SK-N-SH (cell line): ENCODE data around the gene HDAC4. TPM values are rescaled to one million over a fixed set of nuclear protein-coding genes. Genes with fewer than 3 reads are reported as not detected.

Experiments
- CTCF ChIA-PET: fragments of 300-600, 350-600 bp; formaldehyde crosslinking; extraction: SDS; loops from one replicate; lab custom pipeline; 2021; lab: Yijun Ruan, JAX
- POLR2A ChIA-PET: fragments of 350-600 bp; sonication (Branson Sonifier 250); formaldehyde crosslinking; extraction: SDS; loops from one replicate; lab custom pipeline; 2020; ENCODE audit warnings: antibody characterized with exemption, inconsistent platforms; lab: Yijun Ruan, JAX
- DNase-seq: peaks from one replicate; pipeline ENCODE4 v3.0.0; 2012
- H2AFZ ChIP-seq: fragments of 200-600 bp; sonication (generic); 2 replicates; pipeline ENCODE4 v1.8.1; 2016; ENCODE audit warnings: antibody characterized with exemption, mild to moderate bottlenecking, low read depth
- H3F3A ChIP-seq: fragments of 200-600 bp; sonication (generic); replicated peaks from 2 replicates; pipeline ENCODE3; 2016; ENCODE audit warnings: antibody characterized with exemption, mild to moderate bottlenecking; ENCODE audit not compliant: insufficient read depth
- H3K27ac ChIP-seq, 2 experiments: fragments of 200-500 bp in 1 of 2; fragments of 200-600 bp in 1 of 2; sonication (Bioruptor generic) in 1 of 2; sonication (generic), shearing (Covaris generic) in 1 of 2; 2 replicates each; pipeline versions ENCODE4 v1.5.1 to v1.6.1; 2014 to 2016; ENCODE audit warnings: low read depth in 2 of 2, inconsistent platforms in 1 of 2, low read length in 1 of 2, mild to moderate bottlenecking in 1 of 2, mixed read lengths in 1 of 2
- H3K27me3 ChIP-seq: fragments of 200-600 bp; sonication (generic), shearing (Covaris generic); 2 replicates; pipeline ENCODE4 v1.6.1; 2016; ENCODE audit warnings: mixed run types; ENCODE audit not compliant: insufficient read depth
- H3K36me3 ChIP-seq, 2 experiments: fragments of 200-500 bp in 1 of 2; fragments of 200-600 bp in 1 of 2; sonication (Bioruptor generic) in 1 of 2; sonication (generic) in 1 of 2; replicated peaks in 1 of 2; 2 replicates each; pipeline versions ENCODE3 to v1.5.1; 2014 to 2016; ENCODE audit warnings: low read length in 1 of 2, mild to moderate bottlenecking in 1 of 2; ENCODE audit not compliant: insufficient read depth in 2 of 2, control insufficient read depth in 1 of 2
- H3K4me1 ChIP-seq, 2 experiments: fragments of 200-500 bp in 1 of 2; fragments of 200-600 bp in 1 of 2; sonication (Bioruptor generic) in 1 of 2; sonication (generic), shearing (Covaris generic) in 1 of 2; 2 replicates each; pipeline versions ENCODE4 v1.5.1 to v1.6.1; 2014 to 2016; ENCODE audit warnings: low read depth in 1 of 2, low read length in 1 of 2, mixed run types in 1 of 2; ENCODE audit not compliant: insufficient read depth in 2 of 2, control insufficient read depth in 1 of 2
- H3K4me2 ChIP-seq: fragments of 200-600 bp; sonication (generic), shearing (Covaris generic); 2 replicates; pipeline ENCODE4 v1.6.1; 2017; ENCODE audit warnings: mixed run types
- H3K4me3 ChIP-seq, 2 experiments: fragments of 200-500 bp in 1 of 2; fragments of 200-600 bp in 1 of 2; sonication (Bioruptor generic) in 1 of 2; sonication (generic), shearing (Covaris generic) in 1 of 2; 2 replicates each; pipeline versions ENCODE4 v1.5.1 to v1.8.1; 2014 to 2016; ENCODE audit warnings: low read depth in 2 of 2, inconsistent platforms in 1 of 2, low read length in 1 of 2, mild to moderate bottlenecking in 1 of 2, mixed read lengths in 1 of 2, moderate library complexity in 1 of 2
- H3K79me2 ChIP-seq: fragments of 200-600 bp; sonication (generic); 2 replicates; pipeline ENCODE4 v1.8.1; 2017; ENCODE audit warnings: mild to moderate bottlenecking; ENCODE audit not compliant: insufficient read depth
- H3K9ac ChIP-seq: fragments of 200-600 bp; sonication (generic); 2 replicates; pipeline ENCODE4 v1.6.1; 2017; ENCODE audit warnings: mixed run types
- H3K9me2 ChIP-seq: fragments of 200-600 bp; sonication (generic); 2 replicates; pipeline ENCODE4 v1.6.1; 2017; ENCODE audit warnings: mixed run types
- H3K9me3 ChIP-seq: fragments of 200-600 bp; sonication (generic); 2 replicates; pipeline ENCODE4 v1.6.1; 2017; ENCODE audit warnings: mixed run types, mild to moderate bottlenecking, moderate library complexity
- H4K20me1 ChIP-seq: fragments of 200-600 bp; sonication (generic); 2 replicates; pipeline ENCODE4 v1.6.1; 2017; ENCODE audit warnings: mild to moderate bottlenecking, mixed run types; ENCODE audit not compliant: insufficient read depth
- CHD2 ChIP-seq: fragments of 150-350 bp; IDR thresholded peaks from 2 replicates; pipeline ENCODE4 v1.6.1; 2018; ENCODE audit warnings: low read length; ENCODE audit not compliant: partially characterized antibody
- ELF1 ChIP-seq: IDR thresholded peaks from 2 replicates; pipeline ENCODE4 v1.4.0; 2012
- POLR2AphosphoS5 ChIP-seq: IDR thresholded peaks from 2 replicates; pipeline ENCODE4 v1.6.1; 2012; ENCODE audit warnings: low read depth, low read length
- RFX5 ChIP-seq: IDR thresholded peaks from 2 replicates; pipeline ENCODE4 v1.6.1; 2012; ENCODE audit warnings: mild to moderate bottlenecking, improper control_type of control experiment, low read length
- SMC3 ChIP-seq: IDR thresholded peaks from 2 replicates; pipeline ENCODE4 v1.6.1; 2012; ENCODE audit warnings: low read depth, low read length, improper control_type of control experiment
- TAF1 ChIP-seq: IDR thresholded peaks from 2 replicates; pipeline ENCODE4 v1.6.1; 2012; ENCODE audit warnings: low read depth, mild to moderate bottlenecking, low read length, moderate library complexity, borderline replicate concordance
- TEAD4 ChIP-seq: IDR thresholded peaks from 2 replicates; pipeline ENCODE4 v1.4.0; 2012; ENCODE audit warnings: mild to moderate bottlenecking, borderline replicate concordance; ENCODE audit not compliant: insufficient read depth
- WGBS: methylation state at CpG from one replicate; pipeline ENCODE4 v1.1.6; 2017; ENCODE audit warnings: low lambda C conversion rate; 5-methylcytosine and 5-hydroxymethylcytosine counted together
- polyA plus RNA-seq, 3 experiments: library from polyadenylated mRNA; depleted of rRNA; stranded (reverse); fragments of >200 nt; gene quantifications; 2 replicates each; pipeline ENCODE4 v1.2.3, GENCODE V29; 2012
- TF ChIP-seq, protein P1 (sequence below): IDR thresholded peaks from 2 replicates; pipeline ENCODE4 v1.6.1; 2012; ENCODE audit warnings: mild to moderate bottlenecking, low read depth, low read length, moderate library complexity
- TF ChIP-seq, protein P2 (sequence below): IDR thresholded peaks from 2 replicates; pipeline ENCODE4 v1.4.0; 2012; ENCODE audit warnings: low read depth
- TF ChIP-seq, protein P3 (sequence below): IDR thresholded peaks from 2 replicates; pipeline ENCODE4; 2012

HDAC4 gene
- polyA plus RNA-seq, 1 of the 3 experiments (the other 2 are of a cell fraction), result 5.5 TPM

DNA sequence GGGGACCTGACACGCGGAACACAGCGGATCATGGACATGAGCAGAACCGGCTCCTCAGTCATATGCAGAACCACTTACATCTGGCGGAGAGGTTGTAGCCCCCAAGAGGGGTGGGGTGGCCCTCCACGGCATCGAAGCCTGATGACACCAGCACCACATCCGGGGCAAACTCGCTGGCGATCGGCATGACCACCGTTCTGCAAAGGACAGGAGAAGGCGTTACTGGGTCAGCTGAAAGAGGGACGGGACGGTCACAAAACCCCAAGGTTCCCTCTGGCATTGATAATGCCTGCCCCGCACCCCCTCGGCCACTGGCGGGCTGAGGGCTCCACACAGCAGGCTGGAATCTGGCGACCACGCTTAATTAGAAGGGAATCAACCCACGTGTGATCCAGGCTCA, 332.4 kb downstream of the HDAC4 start (continued):
- TF ChIP-seq, protein P1, sequence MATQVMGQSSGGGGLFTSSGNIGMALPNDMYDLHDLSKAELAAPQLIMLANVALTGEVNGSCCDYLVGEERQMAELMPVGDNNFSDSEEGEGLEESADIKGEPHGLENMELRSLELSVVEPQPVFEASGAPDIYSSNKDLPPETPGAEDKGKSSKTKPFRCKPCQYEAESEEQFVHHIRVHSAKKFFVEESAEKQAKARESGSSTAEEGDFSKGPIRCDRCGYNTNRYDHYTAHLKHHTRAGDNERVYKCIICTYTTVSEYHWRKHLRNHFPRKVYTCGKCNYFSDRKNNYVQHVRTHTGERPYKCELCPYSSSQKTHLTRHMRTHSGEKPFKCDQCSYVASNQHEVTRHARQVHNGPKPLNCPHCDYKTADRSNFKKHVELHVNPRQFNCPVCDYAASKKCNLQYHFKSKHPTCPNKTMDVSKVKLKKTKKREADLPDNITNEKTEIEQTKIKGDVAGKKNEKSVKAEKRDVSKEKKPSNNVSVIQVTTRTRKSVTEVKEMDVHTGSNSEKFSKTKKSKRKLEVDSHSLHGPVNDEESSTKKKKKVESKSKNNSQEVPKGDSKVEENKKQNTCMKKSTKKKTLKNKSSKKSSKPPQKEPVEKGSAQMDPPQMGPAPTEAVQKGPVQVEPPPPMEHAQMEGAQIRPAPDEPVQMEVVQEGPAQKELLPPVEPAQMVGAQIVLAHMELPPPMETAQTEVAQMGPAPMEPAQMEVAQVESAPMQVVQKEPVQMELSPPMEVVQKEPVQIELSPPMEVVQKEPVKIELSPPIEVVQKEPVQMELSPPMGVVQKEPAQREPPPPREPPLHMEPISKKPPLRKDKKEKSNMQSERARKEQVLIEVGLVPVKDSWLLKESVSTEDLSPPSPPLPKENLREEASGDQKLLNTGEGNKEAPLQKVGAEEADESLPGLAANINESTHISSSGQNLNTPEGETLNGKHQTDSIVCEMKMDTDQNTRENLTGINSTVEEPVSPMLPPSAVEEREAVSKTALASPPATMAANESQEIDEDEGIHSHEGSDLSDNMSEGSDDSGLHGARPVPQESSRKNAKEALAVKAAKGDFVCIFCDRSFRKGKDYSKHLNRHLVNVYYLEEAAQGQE, result no peak
- TF ChIP-seq SMC3, result no peak
- TF ChIP-seq, protein P2, sequence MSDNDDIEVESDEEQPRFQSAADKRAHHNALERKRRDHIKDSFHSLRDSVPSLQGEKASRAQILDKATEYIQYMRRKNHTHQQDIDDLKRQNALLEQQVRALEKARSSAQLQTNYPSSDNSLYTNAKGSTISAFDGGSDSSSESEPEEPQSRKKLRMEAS, result no peak
- TF ChIP-seq, protein P3, sequence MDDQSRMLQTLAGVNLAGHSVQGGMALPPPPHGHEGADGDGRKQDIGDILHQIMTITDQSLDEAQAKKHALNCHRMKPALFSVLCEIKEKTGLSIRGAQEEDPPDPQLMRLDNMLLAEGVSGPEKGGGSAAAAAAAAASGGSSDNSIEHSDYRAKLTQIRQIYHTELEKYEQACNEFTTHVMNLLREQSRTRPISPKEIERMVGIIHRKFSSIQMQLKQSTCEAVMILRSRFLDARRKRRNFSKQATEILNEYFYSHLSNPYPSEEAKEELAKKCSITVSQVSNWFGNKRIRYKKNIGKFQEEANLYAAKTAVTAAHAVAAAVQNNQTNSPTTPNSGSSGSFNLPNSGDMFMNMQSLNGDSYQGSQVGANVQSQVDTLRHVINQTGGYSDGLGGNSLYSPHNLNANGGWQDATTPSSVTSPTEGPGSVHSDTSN, result no peak

DNA sequence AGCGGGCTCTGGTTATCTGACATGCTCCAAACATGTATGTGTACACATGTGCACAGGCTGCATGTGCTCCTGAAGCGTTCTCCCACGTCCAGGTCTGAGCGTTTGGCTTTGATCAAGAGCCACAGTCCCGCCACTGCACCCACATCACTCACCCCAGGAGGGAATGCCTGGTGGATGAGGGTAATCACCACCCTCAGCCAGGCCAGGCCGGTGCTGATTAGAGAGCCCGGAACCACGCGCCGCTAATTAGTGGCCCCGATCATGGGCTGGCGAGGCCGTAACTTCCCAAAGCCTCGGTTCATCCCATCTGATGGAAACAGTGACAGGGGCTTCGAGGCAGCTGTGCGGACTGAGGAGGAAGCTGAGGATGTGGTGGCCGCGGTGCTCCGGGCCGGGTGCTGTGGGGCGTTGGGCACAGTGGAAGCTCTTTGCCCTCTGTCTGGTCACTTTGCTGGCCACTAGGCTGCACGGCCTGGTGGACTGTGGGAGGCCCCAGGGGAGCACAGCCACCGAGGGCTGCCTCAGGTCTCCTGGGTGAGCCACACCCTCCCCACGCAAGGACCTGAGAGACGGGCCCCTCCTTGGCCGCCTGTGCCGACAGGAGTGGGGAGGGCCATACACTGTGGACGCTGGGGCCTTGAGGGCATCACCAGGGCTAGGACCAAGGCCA, 333.5 kb downstream of the HDAC4 start:
- no peak overlapping the region for H3K27ac ChIP-seq
- no peaks in the 10 kb centered on the region for H3K9me3 ChIP-seq
- H3F3A ChIP-seq, result no peaks in the 10 kb centered on the region
- 97% methylated on average over 14 of the region's 28 CpGs for WGBS
- POLR2A ChIA-PET, result no interaction called here
- no peaks in the 10 kb centered on the region for H4K20me1 ChIP-seq
- no peak overlapping the region for H3K9ac ChIP-seq
- H3K27me3 ChIP-seq, result no peaks in the 10 kb centered on the region
- no peaks in the 10 kb centered on the region for H3K9me2 ChIP-seq
- H2AFZ ChIP-seq, result no peak overlapping the region
- CTCF ChIA-PET, result no interaction called here
- H3K4me1 ChIP-seq, result peaks cover 0 to 30% of the 10 kb centered on the region in 2 experiments; a peak in 1 of 4 replicates
- no peaks in the 10 kb centered on the region for H3K79me2 ChIP-seq
- DNase-seq, result no peak
- TF ChIP-seq POLR2AphosphoS5 (no peak), TEAD4 (no peak), ELF1 (no peak), RFX5 (no peak), CHD2 (no peak), TAF1 (no peak)
- TF ChIP-seq, all 33 proteins: peak for 0
- Histone ChIP-seq H3K4me2 (no peak overlapping the region), H3K4me3 (no peak overlapping the region), H3K36me3 (peaks cover 0 to 11% of the 10 kb centered on the region in 2 experiments)
